PC-9 (cell line): ENCODE measurements around the gene KRT27. TPM values are rescaled to one million over a fixed set of nuclear protein-coding genes. Genes with fewer than 3 reads are reported as not detected.
A peak's percentile ranks its signal among the peaks of the same experiment; 100 is the strongest.

Source experiments
- BruUV-seq: library from RNA; stranded (reverse); fragments of 400-500 nt; replicated peaks from 2 replicates; lab custom pipeline; 2021; lab: Mats Ljungman, UMichigan
- CTCF ChIA-PET: fragments of 300-600 bp; sonication (Branson Sonifier 250); formaldehyde crosslinking; loops from one replicate; lab custom pipeline; 2022; ENCODE audit warnings: antibody characterized with exemption; lab: Charles Lee
- POLR2A ChIA-PET: fragments of 300-600 bp; sonication (Branson Sonifier 250); formaldehyde crosslinking; loops from one replicate; lab custom pipeline; 2022; ENCODE audit warnings: antibody characterized with exemption; ENCODE audit not compliant: unreplicated experiment; lab: Charles Lee
- DNase-seq, 2 experiments: peaks; one replicate each; pipeline versions ENCODE4 v3.0.0 to v3.0.0-alpha.2; 2015 to 2022; ENCODE audit warnings: mixed read lengths in 1 of 2
- H2AFZ ChIP-seq: fragments of 200-600 bp; sonication (generic); 2 replicates; pipeline ENCODE4 v1.8.1; 2017; ENCODE audit warnings: antibody characterized with exemption
- H3F3A ChIP-seq: fragments of 200-600 bp; sonication (generic); 2 replicates; pipeline ENCODE4 v1.8.1; 2017; ENCODE audit warnings: antibody characterized with exemption, mild to moderate bottlenecking, low read depth; ENCODE audit not compliant: insufficient read depth
- H3K27ac ChIP-seq: fragments of 200-600 bp; sonication (generic); 2 replicates; pipeline ENCODE4 v1.6.1; 2016; ENCODE audit warnings: mixed run types
- H3K27me3 ChIP-seq: fragments of 200-600 bp; sonication (generic); 2 replicates; pipeline ENCODE4 v1.6.1; 2016; ENCODE audit warnings: low read depth, mixed run types; ENCODE audit not compliant: insufficient read depth
- H3K36me3 ChIP-seq: fragments of 200-600 bp; sonication (generic); 2 replicates; pipeline ENCODE4 v1.6.1; 2016; ENCODE audit warnings: low read depth, mixed run types
- H3K4me1 ChIP-seq: fragments of 200-600 bp; sonication (generic); replicated peaks from 2 replicates; pipeline ENCODE4 v1.6.1; 2016; ENCODE audit warnings: mixed run types; ENCODE audit not compliant: insufficient read depth
- H3K4me2 ChIP-seq: fragments of 200-600 bp; sonication (generic); 2 replicates; pipeline ENCODE4 v1.6.1; 2017; ENCODE audit warnings: mixed run types
- H3K4me3 ChIP-seq: fragments of 200-600 bp; sonication (generic); 2 replicates; pipeline ENCODE4 v1.6.1; 2016; ENCODE audit warnings: mixed run types
- H3K79me2 ChIP-seq: fragments of 200-600 bp; sonication (generic); 2 replicates; pipeline ENCODE4 v1.6.1; 2017; ENCODE audit warnings: low read depth, mixed run types
- H3K9me2 ChIP-seq: fragments of 200-600 bp; sonication (generic); 2 replicates; pipeline ENCODE4 v1.8.1; 2017; ENCODE audit warnings: mild to moderate bottlenecking; ENCODE audit not compliant: insufficient read depth
- H3K9me3 ChIP-seq: fragments of 200-600 bp; sonication (generic); 2 replicates; pipeline ENCODE4 v1.8.1; 2016; ENCODE audit warnings: low read depth; ENCODE audit not compliant: insufficient read depth
- H4K20me1 ChIP-seq: fragments of 200-600 bp; sonication (generic); 2 replicates; pipeline ENCODE4 v1.8.1; 2017; ENCODE audit not compliant: insufficient read depth
- EZH2 ChIP-seq: fragments of 200-600 bp; sonication (generic); IDR thresholded peaks from 2 replicates; pipeline ENCODE4 v1.8.0; 2017; ENCODE audit warnings: antibody characterized with exemption, low read depth
- intact Hi-C: fragments of 100-400 bp; cut with micrococcal nuclease; formaldehyde crosslinking; loops from one replicate; pipeline ENCODE4 v1.10.0; 2022; ENCODE audit not compliant: unreplicated experiment
- total RNA-seq: library from RNA; stranded (reverse); gene quantifications from 2 replicates; pipeline ENCODE4 v1.2.3, GENCODE V29; 2021
- TF ChIP-seq, protein P1 (sequence below): fragments of 200-600 bp; sonication (generic); conservative IDR thresholded peaks from 2 replicates; pipeline ENCODE4 v1.6.1; 2017; ENCODE audit warnings: mixed run types, antibody characterized with exemption, mild to moderate bottlenecking, moderate library complexity

Gene KRT27
- total RNA-seq, 1 experiment from 2014 or later, result not detected

DNA sequence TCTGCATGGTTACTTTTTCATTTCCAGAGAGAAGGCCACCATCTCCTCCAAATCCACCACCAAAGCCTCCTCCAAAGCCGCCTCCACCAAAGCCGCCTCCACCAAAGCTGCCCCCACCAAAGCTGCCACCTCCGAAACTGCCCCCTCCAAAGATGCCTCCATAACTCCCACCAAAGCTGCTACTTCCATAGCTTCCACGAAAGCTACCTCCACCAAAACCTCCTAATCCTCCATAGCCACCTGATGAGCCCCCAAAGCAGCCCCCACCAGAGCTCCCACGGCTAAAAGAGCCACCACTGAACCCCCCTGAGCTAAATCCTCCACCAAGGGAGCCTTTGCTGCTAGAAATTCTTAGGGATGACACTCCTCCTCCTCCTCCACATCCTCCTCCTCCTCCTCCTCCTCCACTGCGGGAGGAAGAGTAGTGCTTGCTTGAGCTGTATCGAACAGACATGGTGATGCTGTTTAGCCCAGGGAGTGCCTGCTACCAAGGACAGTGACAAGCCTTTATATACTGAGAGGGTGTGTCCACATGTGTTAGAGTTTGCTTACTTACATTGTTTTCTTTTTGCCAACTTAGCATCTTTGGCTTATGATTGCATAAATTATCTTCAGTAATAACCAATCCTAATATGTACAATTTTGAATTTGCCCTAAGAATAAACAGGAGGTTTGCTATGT, 39.9 kb upstream of the KRT27 start, which contains the start of gene KRT10:
Gene KRT10 (minus strand): TSS at position 483 of the 681 bp plus-strand sequence. CDS start 29 bp downstream, at position 454.
- Histone ChIP-seq H3K27ac (no peak within 1 kb of the TSS), H3K4me2 (no peak within 1 kb of the TSS), H3K4me1 (peaks cover 21% of the 10 kb centered on the region), H3K4me3 (no peak within 1 kb of the TSS), H3K36me3 (peaks cover 3% of the 10 kb centered on the region; the same call in 1 of the 2 replicates), H3K27me3 (no peaks in the 10 kb centered on the region), H3K9me3 (peaks cover 4% of the 10 kb centered on the region; the same call in 1 of the 2 replicates), H3K9me2 (no peaks in the 10 kb centered on the region), H3F3A (peaks cover 36% of the 10 kb centered on the region), H3K79me2 (peaks cover 48% of the 10 kb centered on the region), H2AFZ (no peak within 1 kb of the TSS), H4K20me1 (no peaks in the 10 kb centered on the region)
- no peak for DNase-seq
- no TSS peak for BruUV-seq
- intact Hi-C loops, result no loop called here
- ChIA-PET CTCF (no interaction called here), POLR2A (no interaction called here)
- no peak for TF ChIP-seq EZH2
- TF ChIP-seq, protein P1, sequence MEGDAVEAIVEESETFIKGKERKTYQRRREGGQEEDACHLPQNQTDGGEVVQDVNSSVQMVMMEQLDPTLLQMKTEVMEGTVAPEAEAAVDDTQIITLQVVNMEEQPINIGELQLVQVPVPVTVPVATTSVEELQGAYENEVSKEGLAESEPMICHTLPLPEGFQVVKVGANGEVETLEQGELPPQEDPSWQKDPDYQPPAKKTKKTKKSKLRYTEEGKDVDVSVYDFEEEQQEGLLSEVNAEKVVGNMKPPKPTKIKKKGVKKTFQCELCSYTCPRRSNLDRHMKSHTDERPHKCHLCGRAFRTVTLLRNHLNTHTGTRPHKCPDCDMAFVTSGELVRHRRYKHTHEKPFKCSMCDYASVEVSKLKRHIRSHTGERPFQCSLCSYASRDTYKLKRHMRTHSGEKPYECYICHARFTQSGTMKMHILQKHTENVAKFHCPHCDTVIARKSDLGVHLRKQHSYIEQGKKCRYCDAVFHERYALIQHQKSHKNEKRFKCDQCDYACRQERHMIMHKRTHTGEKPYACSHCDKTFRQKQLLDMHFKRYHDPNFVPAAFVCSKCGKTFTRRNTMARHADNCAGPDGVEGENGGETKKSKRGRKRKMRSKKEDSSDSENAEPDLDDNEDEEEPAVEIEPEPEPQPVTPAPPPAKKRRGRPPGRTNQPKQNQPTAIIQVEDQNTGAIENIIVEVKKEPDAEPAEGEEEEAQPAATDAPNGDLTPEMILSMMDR, result no peak

GRCh38 chr17:40821536-40821935, 39.2 kb upstream of the KRT27 start:
- Histone ChIP-seq H3K79me2 (peaks cover 49% of the 10 kb centered on the region), H3K9me2 (no peaks in the 10 kb centered on the region), H3K27ac (no peak overlapping the region), H2AFZ (no peak overlapping the region), H3K9me3 (peaks cover 4% of the 10 kb centered on the region; the same call in 1 of the 2 replicates), H3K4me1 (peaks cover 25% of the 10 kb centered on the region), H3K4me3 (no peak overlapping the region), H3F3A (peaks cover 44% of the 10 kb centered on the region), H3K36me3 (peaks cover 8% of the 10 kb centered on the region; the same call in 1 of the 2 replicates), H3K27me3 (no peaks in the 10 kb centered on the region), H3K4me2 (no peak overlapping the region), H4K20me1 (no peaks in the 10 kb centered on the region)
- no peak for TF ChIP-seq EZH2
- TF ChIP-seq, protein P1, result no peak
- CTCF ChIA-PET, result no interaction called here
- DNase-seq, result no peak
- no TSS peak for BruUV-seq
- intact Hi-C loops, result no loop called here
- POLR2A ChIA-PET, result no interaction called here

DNA sequence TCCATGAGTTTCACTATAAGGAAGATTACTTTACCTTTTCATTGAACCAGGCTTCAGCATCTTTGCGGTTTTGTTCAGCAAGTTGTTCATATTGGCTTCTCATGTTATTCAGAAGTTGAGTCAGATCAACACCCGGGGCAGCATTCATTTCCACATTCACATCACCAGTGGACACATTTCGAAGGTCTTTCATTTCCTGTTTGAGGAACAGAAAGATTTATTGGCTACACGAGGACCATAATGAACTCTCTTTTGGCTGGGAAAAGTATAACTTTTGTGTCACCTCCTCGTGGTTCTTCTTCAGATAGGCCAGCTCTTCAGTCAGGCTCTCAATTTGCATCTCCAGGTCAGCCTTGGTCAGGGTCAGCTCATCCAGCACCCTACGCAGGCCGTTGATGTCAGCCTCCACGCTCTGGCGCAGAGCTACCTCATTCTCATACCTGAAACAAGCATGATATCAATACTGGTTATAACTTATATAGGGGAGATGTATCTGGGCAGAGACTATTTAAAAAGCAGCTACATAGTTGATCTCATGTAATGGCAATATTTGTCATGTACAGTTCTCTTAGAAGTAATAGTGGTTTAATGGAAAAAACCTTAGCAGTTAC, 38.0 kb upstream of the KRT27 start:
- peaks cover 4% of the 10 kb centered on the region; the same call in 1 of the 2 replicates for H3K9me3 ChIP-seq
- H3K27ac ChIP-seq, result peak overlapping the region; percentile 83; the same call in 1 of the 2 replicates
- no TSS peak for BruUV-seq
- peaks cover 52% of the 10 kb centered on the region for H3F3A ChIP-seq
- peaks cover 43% of the 10 kb centered on the region for H3K79me2 ChIP-seq
- peaks cover 25% of the 10 kb centered on the region for H3K4me1 ChIP-seq
- CTCF ChIA-PET, result no interaction called here
- H2AFZ ChIP-seq, result no peak overlapping the region
- DNase-seq, result no peak
- H4K20me1 ChIP-seq, result no peaks in the 10 kb centered on the region
- H3K36me3 ChIP-seq, result peaks cover 8% of the 10 kb centered on the region; the same call in 1 of the 2 replicates
- H3K9me2 ChIP-seq, result no peaks in the 10 kb centered on the region
- H3K27me3 ChIP-seq, result no peaks in the 10 kb centered on the region
- no peak for TF ChIP-seq EZH2
- TF ChIP-seq, protein P1, result no peak
- POLR2A ChIA-PET, result interaction anchor here (0.7 kb wide), 1 partner anchor 26 kb away, joined by 11 read pairs; no protein-coding TSS in a partner anchor
- intact Hi-C loops, result no loop called here
- H3K4me2 ChIP-seq, result peak overlapping the region; percentile 77
- H3K4me3 ChIP-seq, result peak overlapping the region; percentile 83
